Stimulated activated CD8-positive, alpha-beta memory T cell treated with anti-CD3 and anti-CD28 coated beads, Interleukin-4, amount 100 ng/mL, for 1 hour (primary cell): ENCODE data around the gene LRRC25.

Experiments
- DNase-seq, 2 donors: peaks; one replicate each; pipeline ENCODE4 v3.0.0-alpha.2; 2020; ENCODE audit warnings: low read depth in 2 of 2, low spot score in 1 of 2

Gene LRRC25

GRCh38 chr19:18348171-18348570 is 49.3 kb downstream of the LRRC25 start:
- DNase-seq, result no peak

- DNase-seq, result no peak
Observed at GRCh38 chr19:18346091-18346490, 51.3 kb downstream of the LRRC25 start.

GRCh38 chr19:18345296-18345695 is 52.1 kb downstream of the LRRC25 start:
- no peak for DNase-seq

- DNase-seq, result no peak
Observed at GRCh38 chr19:18344582-18344950, 52.9 kb downstream of the LRRC25 start.

DNA sequence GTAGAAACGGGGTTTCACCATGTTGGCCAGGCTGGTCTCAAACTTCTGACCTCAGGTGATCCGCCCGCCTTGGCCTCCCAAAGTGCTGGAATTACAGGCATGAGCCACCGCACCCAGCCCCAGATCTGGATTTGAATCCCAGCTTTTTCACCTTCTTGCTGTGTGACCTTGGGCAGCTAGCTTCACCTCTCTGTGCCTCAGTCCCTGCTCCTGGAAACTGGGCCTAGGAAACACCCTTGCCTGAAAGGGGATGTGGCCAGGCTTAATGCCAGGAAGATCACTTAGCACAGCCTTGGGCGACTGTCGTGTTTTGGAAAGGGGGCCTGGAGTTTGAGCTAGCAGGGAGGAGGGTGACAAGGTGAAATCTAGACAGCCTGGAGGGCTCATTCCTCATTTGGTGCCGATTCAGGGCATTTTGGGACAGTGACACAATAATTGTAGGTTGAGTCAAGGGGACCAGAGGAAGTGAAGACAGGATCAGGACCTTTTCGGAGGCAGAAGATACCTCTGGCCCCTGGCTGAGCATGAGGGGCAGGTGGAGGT is 55.3 kb downstream of the LRRC25 start:
- DNase-seq, result no peak
